SK-N-SH treated with all-trans-retinoic acid at 6 μM for 48 hours (cell line): ENCODE data around the gene STPG1.
A peak's percentile ranks its signal among the peaks of the same experiment; 100 is the strongest.

Experiments used
- ATAC-seq: fragments of 200-7000 bp; cut with Tn5 transposase; 3 replicates; pipeline ENCODE4 v1.9.1; 2020; ENCODE audit warnings: mild to moderate bottlenecking, moderate library complexity
- ARNTL ChIP-seq: fragments of 450-650 bp; formaldehyde crosslinking; IDR thresholded peaks from 2 replicates; pipeline ENCODE4 v1.5.0; 2020; ENCODE audit warnings: low read depth, mild to moderate bottlenecking, moderate library complexity, borderline replicate concordance
- BACH2 ChIP-seq: fragments of 250-450 bp; sonication (Bioruptor Pico); IDR thresholded peaks from 2 replicates; pipeline ENCODE4 v1.9.0; 2021; ENCODE audit warnings: mild to moderate bottlenecking, borderline replicate concordance
- CREB5 ChIP-seq: fragments of 250-450 bp; sonication (Bioruptor Pico); IDR thresholded peaks from 2 replicates; pipeline ENCODE4 v1.5.1; 2020; ENCODE audit warnings: low read depth, mild to moderate bottlenecking, moderate library complexity
- CSDC2 ChIP-seq: fragments of 250-450 bp; sonication (Bioruptor Pico); IDR thresholded peaks from 2 replicates; pipeline ENCODE4 v1.5.0; 2020; ENCODE audit warnings: mild to moderate bottlenecking, moderate library complexity
- ESRRG ChIP-seq: fragments of 250-450 bp; sonication (Bioruptor Pico); IDR thresholded peaks from 2 replicates; pipeline ENCODE4 v1.6.1; 2021; ENCODE audit warnings: mild to moderate bottlenecking
- GLIS3 ChIP-seq: fragments of 250-450 bp; sonication (Bioruptor Pico); IDR thresholded peaks from 2 replicates; pipeline ENCODE4 v1.5.0; 2020; ENCODE audit warnings: mild to moderate bottlenecking, moderate library complexity
- ISL1 ChIP-seq: fragments of 250-450 bp; sonication (Bioruptor Pico); IDR thresholded peaks from 2 replicates; pipeline ENCODE4 v2.1.2; 2022; ENCODE audit warnings: mild to moderate bottlenecking, moderate library complexity
- OSR1 ChIP-seq: fragments of 250-450 bp; sonication (Bioruptor Pico); IDR thresholded peaks from 2 replicates; pipeline ENCODE4 v1.8.0; 2022; ENCODE audit warnings: moderate library complexity, mild to moderate bottlenecking, inconsistent platforms
- SNAI2 ChIP-seq: fragments of 250-450 bp; sonication (Bioruptor Pico); IDR thresholded peaks from 2 replicates; pipeline ENCODE4 v1.5.0; 2020; ENCODE audit warnings: mild to moderate bottlenecking, moderate library complexity
- TCF4 ChIP-seq: fragments of 250-450 bp; sonication (Bioruptor Pico); IDR thresholded peaks from 2 replicates; pipeline ENCODE4 v1.8.0; 2021; ENCODE audit warnings: mild to moderate bottlenecking, moderate library complexity, borderline replicate concordance
- TOX ChIP-seq: fragments of 250-450 bp; sonication (Bioruptor Pico); IDR thresholded peaks from 2 replicates; pipeline ENCODE4 v1.8.0; 2021; ENCODE audit warnings: mild to moderate bottlenecking, moderate library complexity, borderline replicate concordance
- TSHZ2 ChIP-seq: fragments of 250-450 bp; sonication (Bioruptor Pico); IDR thresholded peaks from 2 replicates; pipeline ENCODE4 v1.5.0; 2020; ENCODE audit warnings: mild to moderate bottlenecking, moderate library complexity
- ZC3H10 ChIP-seq: fragments of 250-450 bp; sonication (Bioruptor Pico); IDR thresholded peaks from 2 replicates; pipeline ENCODE4 v1.5.1; 2021; ENCODE audit warnings: mild to moderate bottlenecking, moderate library complexity
- ZFP3 ChIP-seq: fragments of 250-450 bp; sonication (Bioruptor Pico); IDR thresholded peaks from 2 replicates; pipeline ENCODE4 v1.5.0; 2020; ENCODE audit warnings: mild to moderate bottlenecking, moderate library complexity
- ZFP30 ChIP-seq: fragments of 450-650 bp; formaldehyde crosslinking; IDR thresholded peaks from 2 replicates; pipeline ENCODE4 v1.5.0; 2022; ENCODE audit warnings: mild to moderate bottlenecking, moderate library complexity
- ZNF565 ChIP-seq: fragments of 450-650 bp; formaldehyde crosslinking; conservative IDR thresholded peaks from 2 replicates; pipeline ENCODE4 v1.5.0; 2020; ENCODE audit warnings: low read depth, mild to moderate bottlenecking, moderate library complexity
- ZNF70 ChIP-seq: fragments of 450-650 bp; formaldehyde crosslinking; IDR thresholded peaks from 2 replicates; pipeline ENCODE4 v1.5.0; 2020; ENCODE audit warnings: mild to moderate bottlenecking, moderate library complexity
- TF ChIP-seq, protein P1 (sequence below): fragments of 250-450 bp; sonication (Bioruptor Pico); IDR thresholded peaks from 2 replicates; pipeline ENCODE4 v1.8.0; 2021; ENCODE audit warnings: low read depth, mild to moderate bottlenecking, moderate library complexity, borderline replicate concordance
- TF ChIP-seq, protein P2 (sequence below): fragments of 250-450 bp; sonication (Bioruptor Pico); IDR thresholded peaks from 2 replicates; pipeline ENCODE4 v1.5.1; 2021; ENCODE audit warnings: mild to moderate bottlenecking, moderate library complexity

STPG1 gene

DNA sequence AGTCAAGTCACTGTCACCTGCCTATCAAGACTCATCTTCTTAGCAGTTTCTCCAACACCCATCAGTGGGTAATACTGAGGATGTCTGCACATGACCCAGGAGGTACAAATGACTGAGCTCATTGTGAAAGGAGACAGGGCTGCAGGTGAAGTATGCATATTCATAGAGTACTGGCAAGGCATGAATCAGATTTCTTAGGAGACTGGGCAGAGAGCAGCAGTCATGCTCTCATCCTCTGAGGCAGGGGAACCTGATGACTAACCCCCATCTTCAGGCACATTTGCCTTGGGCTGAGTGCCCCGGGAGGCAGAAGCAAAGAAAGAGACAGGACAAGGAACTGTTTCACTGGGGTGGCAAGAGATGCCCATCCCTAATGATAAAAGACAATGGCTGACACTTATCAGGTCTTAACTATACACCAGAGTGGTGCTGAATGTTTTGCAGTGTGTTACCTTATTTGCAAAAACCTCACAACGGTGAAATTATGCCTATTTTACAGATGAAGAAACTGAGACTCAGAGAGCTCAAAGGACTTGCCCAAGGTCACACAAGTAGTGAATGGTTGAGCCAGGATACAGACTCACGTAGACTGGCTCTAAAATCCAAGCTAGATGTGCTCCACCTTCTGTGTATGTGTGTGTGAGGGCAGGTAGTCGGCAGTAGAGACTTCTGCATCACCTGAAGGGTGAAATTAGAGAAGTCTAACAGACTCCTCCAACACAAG, 103.7 kb downstream of the STPG1 start:
- no peak for ATAC-seq
- TF ChIP-seq SNAI2 (CRISPR knock-in tag): no peak
- TF ChIP-seq ZNF565: no peak
- TF ChIP-seq OSR1: no peak
- no peak for TF ChIP-seq TCF4
- no peak for TF ChIP-seq ISL1 (CRISPR knock-in tag)
- no peak for TF ChIP-seq ARNTL (CRISPR knock-in tag)
- no peak for TF ChIP-seq TOX (CRISPR knock-in tag)
- TF ChIP-seq ESRRG: no peak
- TF ChIP-seq, protein P1, sequence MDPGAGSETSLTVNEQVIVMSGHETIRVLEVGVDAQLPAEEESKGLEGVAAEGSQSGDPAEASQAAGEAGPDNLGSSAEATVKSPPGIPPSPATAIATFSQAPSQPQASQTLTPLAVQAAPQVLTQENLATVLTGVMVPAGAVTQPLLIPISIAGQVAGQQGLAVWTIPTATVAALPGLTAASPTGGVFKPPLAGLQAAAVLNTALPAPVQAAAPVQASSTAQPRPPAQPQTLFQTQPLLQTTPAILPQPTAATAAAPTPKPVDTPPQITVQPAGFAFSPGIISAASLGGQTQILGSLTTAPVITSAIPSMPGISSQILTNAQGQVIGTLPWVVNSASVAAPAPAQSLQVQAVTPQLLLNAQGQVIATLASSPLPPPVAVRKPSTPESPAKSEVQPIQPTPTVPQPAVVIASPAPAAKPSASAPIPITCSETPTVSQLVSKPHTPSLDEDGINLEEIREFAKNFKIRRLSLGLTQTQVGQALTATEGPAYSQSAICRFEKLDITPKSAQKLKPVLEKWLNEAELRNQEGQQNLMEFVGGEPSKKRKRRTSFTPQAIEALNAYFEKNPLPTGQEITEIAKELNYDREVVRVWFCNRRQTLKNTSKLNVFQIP (CRISPR knock-in tag): no peak
- TF ChIP-seq CSDC2: no peak
- TF ChIP-seq ZC3H10 (CRISPR knock-in tag): no peak
- TF ChIP-seq GLIS3 (CRISPR knock-in tag): no peak

DNA sequence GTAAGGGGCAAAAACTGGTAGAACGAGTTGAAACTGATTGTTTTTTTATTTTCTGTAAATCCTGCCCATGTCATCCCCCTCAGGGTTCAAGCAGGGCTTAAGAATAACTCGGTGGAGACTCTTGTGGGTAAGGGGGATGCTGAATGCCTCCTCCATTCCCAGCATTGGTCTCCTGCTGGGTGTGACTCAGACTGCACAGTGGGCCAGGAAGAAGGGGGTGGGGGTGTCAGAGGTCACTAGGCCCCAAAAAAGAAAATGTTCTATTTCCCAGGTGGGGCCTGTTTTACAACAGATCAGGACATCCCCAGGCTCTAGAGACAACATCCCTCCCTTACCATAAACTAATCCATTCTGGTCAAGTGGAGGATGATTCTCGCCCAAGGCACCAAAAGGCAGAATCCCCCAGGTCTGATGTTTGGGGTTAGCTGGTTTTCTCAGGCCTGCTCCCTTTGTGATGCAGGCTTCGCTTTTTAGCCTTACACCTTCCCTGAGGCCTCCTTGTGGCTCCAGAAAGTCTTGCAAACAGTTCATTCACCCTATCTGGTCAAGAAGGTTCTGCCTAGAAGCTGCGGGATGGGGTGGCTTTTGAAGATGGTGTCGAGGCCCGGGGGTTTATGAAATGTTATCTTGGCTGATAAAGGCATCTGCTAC, 105.1 kb downstream of the STPG1 start:
- ATAC-seq: peak; percentile 81
- TF ChIP-seq, protein P2, sequence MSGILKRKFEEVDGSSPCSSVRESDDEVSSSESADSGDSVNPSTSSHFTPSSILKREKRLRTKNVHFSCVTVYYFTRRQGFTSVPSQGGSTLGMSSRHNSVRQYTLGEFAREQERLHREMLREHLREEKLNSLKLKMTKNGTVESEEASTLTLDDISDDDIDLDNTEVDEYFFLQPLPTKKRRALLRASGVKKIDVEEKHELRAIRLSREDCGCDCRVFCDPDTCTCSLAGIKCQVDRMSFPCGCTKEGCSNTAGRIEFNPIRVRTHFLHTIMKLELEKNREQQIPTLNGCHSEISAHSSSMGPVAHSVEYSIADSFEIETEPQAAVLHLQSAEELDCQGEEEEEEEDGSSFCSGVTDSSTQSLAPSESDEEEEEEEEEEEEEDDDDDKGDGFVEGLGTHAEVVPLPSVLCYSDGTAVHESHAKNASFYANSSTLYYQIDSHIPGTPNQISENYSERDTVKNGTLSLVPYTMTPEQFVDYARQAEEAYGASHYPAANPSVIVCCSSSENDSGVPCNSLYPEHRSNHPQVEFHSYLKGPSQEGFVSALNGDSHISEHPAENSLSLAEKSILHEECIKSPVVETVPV (CRISPR knock-in tag): no peak
- TF ChIP-seq CSDC2 (no peak), ZFP30 (no peak), TOX (CRISPR knock-in tag) (no peak), ZNF70 (CRISPR knock-in tag) (no peak), SNAI2 (CRISPR knock-in tag) (no peak), ZFP3 (CRISPR knock-in tag) (no peak), ARNTL (CRISPR knock-in tag) (no peak), ZNF565 (no peak), CREB5 (CRISPR knock-in tag) (no peak), TSHZ2 (CRISPR knock-in tag) (no peak), GLIS3 (CRISPR knock-in tag) (no peak), BACH2 (CRISPR knock-in tag) (no peak), OSR1 (no peak)
- TF ChIP-seq, protein P1 (CRISPR knock-in tag): no peak
